Measurements from ENCODE around the gene NAA35.
"Not testable (repeated sequence)": the region's sequence is repeated elsewhere in the genome, so short reads cannot be mapped to it uniquely, and the experiment has no call there.

Gene NAA35

GRCh38 chr9:86035827-86036440 lies 95.0 kb downstream of the NAA35 start:
- DNase-seq = no peak

- no peak for DNase-seq
Observed at GRCh38 chr9:86036555-86036954, 95.6 kb downstream of the NAA35 start.

- no peak for DNase-seq
Observed at GRCh38 chr9:86039991-86040860, 99.3 kb downstream of the NAA35 start.

- no peak for DNase-seq
Observed at GRCh38 chr9:86040861-86041155, 99.9 kb downstream of the NAA35 start.

- DNase-seq = no peak
Observed at GRCh38 chr9:86041311-86041741, 100.4 kb downstream of the NAA35 start.

- no peak for DNase-seq
Observed at GRCh38 chr9:86042199-86042978, 101.4 kb downstream of the NAA35 start.

GRCh38 chr9:86043586-86043985 lies 102.6 kb downstream of the NAA35 start:
- DNase-seq = no peak

GRCh38 chr9:86043999-86044398 lies 103.1 kb downstream of the NAA35 start:
- no peak for DNase-seq

GRCh38 chr9:86045654-86046053 lies 104.7 kb downstream of the NAA35 start:
- DNase-seq = no peak

GRCh38 chr9:86046071-86046636 lies 105.2 kb downstream of the NAA35 start:
- no peak for DNase-seq

GRCh38 chr9:86046930-86047341 lies 106.0 kb downstream of the NAA35 start:
- DNase-seq = no peak

GRCh38 chr9:86047361-86047760 lies 106.4 kb downstream of the NAA35 start:
- DNase-seq = no peak

GRCh38 chr9:86048018-86048742 lies 107.2 kb downstream of the NAA35 start:
- DNase-seq = not testable (repeated sequence)

GRCh38 chr9:86052556-86053468 lies 111.9 kb downstream of the NAA35 start:
- DNase-seq = no peak

- no peak for DNase-seq
Observed at GRCh38 chr9:86054695-86055094, 113.7 kb downstream of the NAA35 start.

GRCh38 chr9:86057491-86057890 lies 116.5 kb downstream of the NAA35 start:
- no peak for DNase-seq

GRCh38 chr9:86061972-86062739 lies 121.2 kb downstream of the NAA35 start:
- DNase-seq = no peak

- DNase-seq = no peak
Observed at GRCh38 chr9:86062845-86063693, 122.1 kb downstream of the NAA35 start.

GRCh38 chr9:86064220-86064619 lies 123.3 kb downstream of the NAA35 start:
- no peak for DNase-seq
